Stimulated activated CD8-positive, alpha-beta memory T cell treated with anti-CD3 and anti-CD28 coated beads, Interleukin-7, amount 100 ng/mL, for 48 hours (primary cell): Measurements from ENCODE around the gene BAMBI.

Experiments
- DNase-seq, 2 donors: peaks; one replicate each; pipeline ENCODE4 v3.0.0-alpha.2; 2020; ENCODE audit warnings: low read depth in 1 of 2; ENCODE audit errors: extremely low read depth in 1 of 2

BAMBI gene

DNA sequence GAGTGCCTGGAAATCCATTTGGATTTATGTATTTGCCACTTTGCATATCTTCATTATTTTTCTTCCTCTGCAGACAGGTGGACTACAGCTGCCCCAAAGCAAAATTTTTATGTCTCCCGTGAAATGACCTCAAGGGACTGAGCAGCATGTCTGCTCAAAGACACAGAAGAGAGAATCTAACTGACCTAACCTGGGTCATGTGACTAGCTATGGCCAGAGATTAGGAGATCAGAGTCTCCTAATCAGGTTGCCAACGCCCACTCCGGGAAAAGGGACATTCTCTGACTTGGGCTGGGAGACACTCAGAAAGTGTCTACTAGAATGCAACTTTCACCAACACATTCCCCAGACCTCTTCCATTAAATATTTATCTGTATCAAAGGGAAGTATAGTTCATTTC lies 2.5 kb upstream of the BAMBI start:
- no peak for DNase-seq

DNA sequence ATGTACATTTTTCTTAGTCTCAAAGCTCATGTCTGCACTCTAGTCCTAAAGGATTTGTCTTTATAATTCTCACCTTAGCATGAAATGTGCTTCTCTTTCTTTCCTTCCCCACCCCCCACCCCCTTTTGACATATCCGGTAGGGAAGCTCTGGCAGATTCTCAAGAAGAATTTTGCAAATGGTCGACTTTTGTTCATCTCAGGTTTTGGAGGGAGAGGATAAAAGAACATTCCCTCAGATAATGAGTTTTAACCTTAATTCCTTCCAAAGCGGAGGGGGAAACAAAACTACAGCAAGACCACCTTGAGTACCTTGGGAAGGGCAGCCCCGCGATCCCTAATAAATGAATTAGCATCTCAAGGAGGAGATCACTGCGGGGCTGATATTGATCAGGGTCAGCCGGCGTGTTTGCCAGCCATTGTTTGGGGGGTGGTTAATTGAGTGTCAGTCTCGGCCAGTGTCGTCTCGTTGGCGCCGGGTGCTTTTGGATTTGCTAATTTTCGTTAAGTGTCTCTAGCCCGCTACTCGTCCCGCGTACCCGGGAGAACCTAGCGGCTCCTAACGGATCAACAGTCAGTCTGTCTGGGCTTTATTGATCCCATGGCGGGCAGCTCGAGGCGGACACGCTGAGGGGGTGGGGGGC lies 874 bp upstream of the BAMBI start:
- no peak for DNase-seq

DNA sequence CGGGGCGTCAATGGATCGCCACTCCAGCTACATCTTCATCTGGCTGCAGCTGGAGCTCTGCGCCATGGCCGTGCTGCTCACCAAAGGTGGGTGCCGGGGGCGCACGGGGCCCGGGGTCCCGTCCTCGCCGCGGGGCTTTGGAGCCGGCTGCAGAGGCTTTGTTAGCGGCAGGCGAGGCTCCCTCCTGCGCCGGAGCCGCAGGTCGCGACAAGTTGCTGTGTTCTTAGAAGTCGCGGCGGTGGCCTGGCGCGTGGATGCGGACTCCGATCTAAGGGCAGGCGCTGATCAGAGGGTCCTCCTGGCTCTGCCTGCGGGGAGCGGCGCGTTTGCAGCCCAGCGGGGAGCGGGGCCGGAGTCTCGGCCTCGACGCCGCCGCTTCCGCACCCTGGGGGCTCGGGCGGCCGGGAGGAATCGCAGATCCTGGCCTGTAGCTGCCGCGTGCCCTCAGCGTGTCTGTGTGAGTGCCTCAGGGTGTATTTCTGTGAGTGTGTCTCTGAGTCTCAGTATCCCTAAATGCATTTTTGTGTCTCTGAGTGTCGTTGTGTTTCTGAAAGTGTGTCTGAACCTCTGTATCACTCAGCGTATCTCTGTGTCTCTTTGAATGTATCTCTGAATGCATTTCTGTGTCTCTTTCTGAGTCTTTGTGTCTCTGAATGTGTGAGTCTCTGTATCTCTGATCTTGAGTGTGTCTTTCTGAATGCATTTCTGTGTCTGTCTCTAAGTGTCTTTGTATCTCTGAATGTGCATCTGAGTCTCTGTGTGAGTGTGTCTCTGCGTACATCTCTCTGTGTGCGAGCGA lies 766 bp downstream of the BAMBI start:
- no peak for DNase-seq

DNA sequence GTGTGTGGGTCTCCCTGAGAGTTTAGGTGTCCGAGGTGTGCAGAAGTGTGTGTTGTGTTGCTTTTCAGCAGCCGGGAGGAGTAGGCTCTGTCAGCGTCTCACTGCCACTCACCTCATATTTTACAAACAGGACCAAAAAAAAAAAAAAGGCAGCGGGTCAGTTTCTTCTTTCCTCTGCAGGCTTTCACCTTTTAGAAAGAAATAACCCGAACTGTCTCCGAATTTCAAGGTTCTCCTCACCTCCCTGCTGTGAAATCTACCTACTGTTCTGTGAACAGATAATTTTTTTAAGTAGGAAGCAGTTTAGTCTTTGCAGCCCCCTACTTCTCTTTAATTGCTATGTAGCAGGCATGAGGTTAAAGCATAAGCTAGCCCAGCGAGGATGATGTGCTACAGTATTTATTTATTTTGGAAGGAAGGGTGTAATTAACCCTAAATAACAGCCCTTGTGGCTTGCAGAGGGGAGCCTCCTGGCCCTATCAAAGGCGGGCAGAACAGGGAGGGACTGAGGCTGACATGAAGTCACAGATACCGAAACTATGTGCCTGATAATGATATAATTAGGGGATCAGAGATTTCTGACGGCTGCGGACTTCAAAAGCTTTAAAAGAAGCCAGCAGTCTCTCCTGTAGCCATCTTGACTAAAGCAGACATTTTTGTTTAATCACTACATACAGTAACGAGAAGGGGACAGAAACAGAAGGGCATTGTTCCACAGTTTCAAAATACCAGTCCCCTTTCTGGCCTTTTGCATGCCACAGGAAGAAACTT lies 1.6 kb downstream of the BAMBI start:
- DNase-seq = no peak

DNA sequence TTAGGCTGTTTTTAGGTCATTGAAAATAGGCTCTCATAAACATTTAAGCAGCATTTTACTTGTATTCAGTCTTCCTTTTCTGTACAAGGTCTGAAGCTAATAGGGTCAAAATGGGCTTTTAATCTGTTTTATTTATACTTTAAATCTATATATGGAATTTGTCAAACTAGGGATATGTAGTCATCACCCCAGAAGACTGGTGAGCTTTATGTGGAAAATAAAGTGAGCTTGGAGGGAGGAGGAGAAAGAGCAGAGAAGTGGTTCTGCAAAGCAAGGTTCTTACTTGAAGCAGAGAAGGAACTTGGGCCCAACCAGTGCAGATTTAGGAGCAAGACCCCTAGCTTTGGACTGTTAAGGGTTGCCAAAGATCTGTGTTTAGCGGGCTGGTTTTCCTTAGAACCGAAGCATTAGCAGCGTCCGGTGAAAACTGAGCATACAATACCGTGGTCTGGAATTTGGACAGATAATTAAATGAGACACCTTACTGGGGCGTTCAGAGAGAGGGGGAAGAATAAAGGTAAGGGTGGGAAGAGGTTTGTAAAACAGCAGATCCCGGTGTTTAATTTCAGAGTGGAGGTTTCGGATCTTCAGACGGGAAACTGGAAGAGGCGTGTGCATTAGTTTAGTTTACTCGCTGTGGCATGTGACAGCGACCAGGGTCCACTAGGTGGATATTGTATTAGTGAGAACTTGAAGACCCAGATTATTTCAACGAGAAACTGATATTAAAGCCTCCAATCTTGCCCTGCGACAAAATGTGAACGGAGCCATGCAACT lies 2.4 kb downstream of the BAMBI start:
- DNase-seq = no peak

DNA sequence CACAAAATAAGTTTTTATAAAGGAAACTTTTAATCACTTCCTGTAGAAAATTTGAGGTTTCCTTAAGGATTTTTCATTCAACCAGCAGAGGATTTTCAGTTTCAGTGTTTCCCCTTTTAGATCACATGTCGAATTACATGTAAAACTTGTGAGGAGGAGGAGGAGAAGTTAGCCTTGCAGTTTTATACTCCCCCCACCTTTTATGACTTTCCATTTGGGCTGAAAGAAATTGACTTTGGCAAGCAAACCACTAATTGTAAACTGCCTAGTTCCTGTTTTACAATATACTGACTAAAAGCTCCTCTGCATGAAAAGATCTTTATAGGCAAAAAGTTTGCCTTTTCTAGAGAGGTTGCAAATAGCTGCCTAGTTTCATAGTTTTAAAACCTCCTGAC lies 3.0 kb downstream of the BAMBI start:
- DNase-seq = no peak

DNA sequence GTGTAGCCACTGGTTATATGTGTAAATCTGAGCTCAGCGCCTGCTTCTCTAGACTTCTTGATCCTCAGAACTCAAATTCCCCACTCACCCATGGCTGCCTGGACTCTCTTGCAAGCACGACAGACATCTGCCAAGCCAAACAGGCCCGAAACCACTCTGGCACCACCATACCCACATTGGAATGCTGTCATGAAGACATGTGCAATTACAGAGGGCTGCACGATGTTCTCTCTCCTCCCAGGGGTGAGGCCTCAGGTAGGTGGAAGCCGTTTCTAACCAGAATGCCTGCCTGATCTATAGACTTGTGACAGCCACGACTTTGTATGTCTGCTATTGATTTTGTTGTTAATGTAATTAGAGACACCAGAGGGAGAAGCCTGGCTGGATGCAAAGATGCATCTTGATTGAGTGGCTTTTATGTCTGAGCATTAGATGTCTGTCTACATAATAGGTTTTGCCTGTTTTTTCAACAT lies 4.0 kb downstream of the BAMBI start:
- DNase-seq = no peak

DNA sequence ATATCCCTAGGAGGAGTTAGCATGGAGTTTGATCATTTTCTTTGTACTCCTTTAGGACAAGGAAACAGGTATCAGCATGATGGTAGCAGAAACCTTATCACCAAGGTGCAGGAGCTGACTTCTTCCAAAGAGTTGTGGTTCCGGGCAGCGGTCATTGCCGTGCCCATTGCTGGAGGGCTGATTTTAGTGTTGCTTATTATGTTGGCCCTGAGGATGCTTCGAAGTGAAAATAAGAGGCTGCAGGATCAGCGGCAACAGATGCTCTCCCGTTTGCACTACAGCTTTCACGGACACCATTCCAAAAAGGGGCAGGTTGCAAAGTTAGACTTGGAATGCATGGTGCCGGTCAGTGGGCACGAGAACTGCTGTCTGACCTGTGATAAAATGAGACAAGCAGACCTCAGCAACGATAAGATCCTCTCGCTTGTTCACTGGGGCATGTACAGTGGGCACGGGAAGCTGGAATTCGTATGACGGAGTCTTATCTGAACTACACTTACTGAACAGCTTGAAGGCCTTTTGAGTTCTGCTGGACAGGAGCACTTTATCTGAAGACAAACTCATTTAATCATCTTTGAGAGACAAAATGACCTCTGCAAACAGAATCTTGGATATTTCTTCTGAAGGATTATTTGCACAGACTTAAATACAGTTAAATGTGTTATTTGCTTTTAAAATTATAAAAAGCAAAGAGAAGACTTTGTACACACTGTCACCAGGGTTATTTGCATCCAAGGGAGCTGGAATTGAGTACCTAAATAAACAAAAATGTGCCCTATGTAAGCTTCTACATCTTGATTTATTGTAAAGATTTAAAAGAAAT lies 4.8 kb downstream of the BAMBI start:
- no peak for DNase-seq

DNA sequence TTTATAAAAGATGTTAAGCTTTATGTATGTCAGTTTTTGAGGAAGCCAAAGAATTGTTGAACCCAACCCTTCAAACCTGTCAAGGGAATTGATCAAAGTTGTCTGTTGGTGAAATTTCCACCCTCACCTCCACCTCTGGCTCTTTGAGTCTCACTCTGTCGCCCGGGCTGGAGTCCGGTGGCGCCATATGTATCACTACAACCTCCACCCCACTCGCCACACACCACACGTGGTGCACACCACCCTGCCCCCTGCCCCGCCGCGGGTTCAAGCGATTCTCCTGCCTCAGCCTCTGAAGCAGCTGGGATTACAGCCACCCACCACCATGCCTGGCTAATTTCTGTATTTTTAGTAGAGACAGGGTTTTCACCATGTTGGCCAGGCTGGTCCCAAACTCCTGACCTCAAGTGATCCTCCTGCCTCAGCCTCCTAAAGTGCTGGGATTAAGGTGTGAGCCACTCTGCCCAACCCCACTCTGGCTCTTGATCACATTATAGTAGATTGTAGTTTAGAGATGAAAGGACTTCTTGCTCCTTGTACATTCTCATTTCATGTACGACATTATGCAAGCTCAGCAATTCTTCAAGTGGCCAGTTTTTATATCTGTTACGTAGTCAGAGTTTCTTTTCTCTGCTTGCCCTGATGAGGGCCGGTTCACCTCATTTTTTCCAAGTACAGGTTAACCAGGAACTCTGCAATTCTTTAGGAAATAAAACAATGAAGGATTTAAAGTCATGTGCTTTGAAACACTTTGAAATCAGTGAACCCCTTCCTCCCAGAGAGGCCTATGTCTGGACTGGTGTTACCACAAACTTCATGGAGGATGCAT lies 7.0 kb downstream of the BAMBI start:
- no peak for DNase-seq

DNA sequence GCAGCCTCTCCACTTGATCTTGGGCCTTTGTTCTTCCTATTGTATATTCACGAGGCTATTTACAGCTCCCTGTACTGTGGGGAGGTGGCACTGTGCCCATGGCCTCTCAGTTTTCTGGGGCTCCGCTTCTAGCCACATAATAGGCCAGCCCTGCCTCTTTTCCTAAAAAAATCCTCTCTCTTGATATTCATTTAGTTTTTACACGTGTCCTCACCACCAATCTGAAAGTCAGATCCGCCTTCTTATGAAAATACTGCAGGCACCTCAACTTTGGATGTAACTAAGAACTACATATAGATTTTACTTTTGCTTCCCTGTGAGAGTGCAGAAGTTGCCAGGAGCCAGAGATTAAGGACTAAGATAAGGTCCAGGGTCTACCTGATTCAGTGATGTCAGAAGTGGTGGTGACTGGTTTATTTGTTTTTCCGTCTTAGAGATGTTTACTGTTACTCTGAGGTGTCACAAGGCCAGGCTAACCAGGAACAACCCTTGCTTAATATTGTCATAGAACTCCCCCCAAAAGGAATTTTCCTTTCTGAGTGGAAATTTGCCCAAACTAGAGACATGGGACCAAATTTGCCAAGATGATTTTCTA lies 7.8 kb downstream of the BAMBI start:
- DNase-seq = no peak

DNA sequence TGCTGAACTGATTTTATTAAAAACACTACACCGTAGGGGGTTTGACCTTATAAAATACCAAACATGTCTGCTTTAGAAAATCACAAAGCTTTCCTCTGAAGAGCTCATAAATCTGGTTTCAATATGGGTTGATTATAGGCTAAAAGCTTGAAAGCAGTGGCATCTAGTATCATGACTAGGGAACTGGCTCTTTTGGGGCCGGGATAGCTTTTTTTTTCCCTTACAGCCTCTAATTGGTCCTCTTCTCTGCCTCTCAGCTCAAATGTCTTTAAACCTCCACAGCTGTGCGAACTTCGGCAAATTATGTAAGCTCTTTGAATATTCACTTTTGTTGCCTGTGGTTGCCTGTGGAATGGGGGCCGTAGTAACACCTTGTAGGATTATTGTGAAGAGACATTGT lies 8.4 kb downstream of the BAMBI start:
- DNase-seq = no peak

DNA sequence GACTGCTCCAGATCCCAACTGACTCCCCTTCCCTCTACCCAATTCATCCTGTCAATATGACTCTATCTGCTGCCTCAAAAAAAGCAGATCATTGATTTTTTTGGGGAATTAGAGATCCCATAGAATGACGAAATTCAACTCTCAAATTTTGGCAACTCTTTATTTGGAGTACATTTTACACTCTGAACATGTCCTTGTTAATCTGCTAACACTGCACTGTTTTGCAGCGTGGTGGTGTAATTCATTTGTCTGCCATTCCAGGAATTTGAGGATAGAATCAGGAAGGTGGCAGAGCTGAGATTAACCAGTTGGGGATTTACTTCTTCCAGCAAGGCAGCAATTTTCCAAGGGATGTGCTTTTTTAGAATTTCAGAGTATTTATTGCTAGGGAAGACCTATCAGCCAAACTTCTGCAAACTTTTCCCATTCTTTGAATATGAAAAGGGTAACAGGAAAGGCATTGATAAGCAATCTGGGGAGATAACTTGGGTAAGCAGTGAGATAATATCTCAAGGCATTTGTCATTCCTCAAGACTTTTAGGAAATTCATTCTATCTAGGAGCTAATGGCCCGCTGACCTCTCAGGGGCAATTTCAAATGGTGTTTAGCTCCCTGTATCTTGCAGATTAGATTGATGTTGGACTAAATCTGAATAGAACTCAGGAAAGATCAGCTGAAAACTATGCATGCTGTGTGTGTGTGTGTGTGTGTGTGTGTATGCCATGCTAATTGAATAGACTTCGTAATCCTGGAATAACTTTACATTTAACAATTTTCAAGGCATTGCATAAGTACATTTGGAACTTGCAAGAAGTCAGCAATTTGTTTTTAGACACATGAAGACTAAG lies 9.7 kb downstream of the BAMBI start:
- no peak for DNase-seq

DNA sequence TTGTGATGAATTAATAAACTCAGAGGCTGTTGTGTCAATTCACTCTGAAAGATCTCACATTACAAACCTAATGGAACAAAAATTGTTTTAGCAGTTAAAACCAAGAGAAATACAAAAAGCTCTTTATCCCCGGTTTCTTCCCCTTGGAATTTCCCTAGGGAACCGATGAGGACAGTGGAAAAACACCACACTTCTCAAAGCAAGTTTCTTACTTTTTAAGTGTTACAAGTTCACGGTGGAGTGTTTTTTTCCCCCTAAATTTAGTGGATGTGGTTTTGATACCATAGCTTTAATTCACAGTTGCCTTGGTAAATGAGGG lies 10.3 kb downstream of the BAMBI start:
- no peak for DNase-seq

DNA sequence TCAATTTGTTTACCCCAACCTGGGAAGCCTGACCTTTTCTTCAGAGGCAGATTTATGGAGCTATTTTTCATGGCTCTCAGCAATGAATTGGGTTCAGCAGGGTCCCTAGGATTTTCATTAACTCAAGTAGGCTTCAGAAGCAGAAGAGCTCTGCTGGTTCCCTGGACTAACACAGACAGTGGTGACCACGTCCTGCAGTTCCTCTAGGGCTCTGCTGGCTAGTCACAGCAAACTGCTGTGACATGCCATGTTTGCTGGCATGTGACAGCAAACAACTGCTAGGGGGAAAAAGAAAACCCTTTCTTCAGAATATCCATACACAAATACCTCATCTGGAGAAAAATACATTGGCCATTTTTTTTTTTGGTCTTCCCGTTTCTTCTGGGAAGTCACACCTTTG lies 13.2 kb downstream of the BAMBI start:
- DNase-seq = no peak

DNA sequence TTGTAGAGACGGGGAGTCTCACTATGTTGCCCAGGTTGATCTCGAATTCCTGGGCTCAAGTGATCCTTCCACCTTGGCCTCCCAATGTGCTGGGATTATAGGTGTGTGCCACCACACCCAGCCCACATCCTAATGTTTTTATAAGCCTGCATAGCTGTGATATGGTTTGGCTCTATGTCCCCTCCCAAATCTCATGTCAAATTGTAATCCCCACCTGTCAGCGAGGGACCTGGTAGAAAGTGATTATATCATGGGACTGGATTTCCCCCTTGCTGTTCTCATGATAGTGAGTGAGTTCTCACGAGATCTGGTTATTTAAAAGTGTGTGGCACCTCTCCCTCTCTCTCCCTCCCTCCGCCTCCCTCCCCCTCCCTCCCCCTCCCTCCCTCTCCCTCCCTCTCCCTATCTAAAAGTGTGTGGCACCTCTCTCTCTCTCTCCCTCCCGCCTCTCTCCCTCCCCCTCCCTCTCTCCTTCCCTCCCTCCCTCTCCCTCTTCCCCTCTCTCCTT lies 13.9 kb downstream of the BAMBI start:
- DNase-seq = no peak

DNA sequence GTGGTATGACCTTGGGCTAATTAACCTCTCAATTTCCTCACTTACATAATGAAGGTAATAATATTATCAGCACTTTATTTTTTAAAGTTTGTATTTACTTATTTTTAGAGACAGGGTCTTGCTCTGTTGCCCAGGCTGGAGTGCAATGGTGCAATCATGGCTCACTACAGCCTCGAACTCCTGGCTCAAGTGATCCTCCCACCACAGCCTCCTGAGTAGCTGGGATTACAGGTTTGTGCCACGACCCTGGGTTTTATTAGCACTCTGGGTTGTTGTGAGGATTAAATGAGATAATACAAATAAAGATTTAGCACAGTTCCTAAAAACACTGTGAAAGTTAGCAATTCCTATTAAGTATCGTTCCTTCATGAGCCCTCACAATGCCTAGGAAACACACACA lies 14.7 kb downstream of the BAMBI start:
- DNase-seq = no peak

DNA sequence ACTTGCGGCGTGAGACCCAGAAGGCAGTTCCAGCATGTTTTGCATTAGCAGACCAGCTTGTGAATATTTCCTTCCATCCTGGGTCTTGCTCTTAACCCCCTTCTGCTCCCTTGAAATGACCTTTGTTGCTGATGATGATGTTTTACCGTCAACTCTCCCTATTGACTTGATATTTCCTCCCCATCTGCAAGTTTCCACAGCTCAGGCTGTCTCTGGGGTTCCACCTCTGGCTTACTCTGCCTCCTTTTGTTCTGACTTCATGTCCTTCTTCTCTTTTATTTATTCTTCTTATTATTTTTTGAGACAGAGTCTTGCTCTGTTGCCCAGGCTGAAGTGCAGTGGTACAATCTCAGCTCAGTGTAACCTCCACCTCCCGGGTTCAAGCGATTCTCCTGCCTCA lies 17.2 kb downstream of the BAMBI start:
- DNase-seq = no peak

DNA sequence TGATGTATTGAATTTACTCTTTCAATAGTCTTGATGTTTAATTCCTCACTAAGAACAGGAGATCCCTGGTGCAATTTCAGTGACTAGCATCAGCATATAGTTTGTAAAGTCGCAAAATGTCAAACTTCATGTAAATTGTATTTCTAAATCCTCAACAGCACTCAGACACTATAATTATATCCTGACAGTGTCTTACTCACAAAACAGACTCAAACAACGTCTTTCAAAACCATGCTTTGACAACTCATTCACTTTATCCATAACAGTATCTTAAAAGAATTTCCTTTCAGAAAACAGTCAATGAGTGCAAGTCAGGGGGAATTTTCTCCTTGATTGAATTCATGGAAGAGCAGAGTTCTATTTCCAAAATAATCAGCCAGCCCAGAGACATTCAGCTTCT lies 20.8 kb downstream of the BAMBI start:
- no peak for DNase-seq
